HS-5 (cell line): ENCODE data around the gene RDM1.
"Not testable (repeated sequence)": the region's sequence is repeated elsewhere in the genome, so short reads cannot be mapped to it uniquely, and the experiment has no call there.

Source experiments
- DNase-seq: peaks from one replicate; pipeline ENCODE4 v3.0.0-alpha.2; 2012; ENCODE audit warnings: low read depth

RDM1 gene

DNA sequence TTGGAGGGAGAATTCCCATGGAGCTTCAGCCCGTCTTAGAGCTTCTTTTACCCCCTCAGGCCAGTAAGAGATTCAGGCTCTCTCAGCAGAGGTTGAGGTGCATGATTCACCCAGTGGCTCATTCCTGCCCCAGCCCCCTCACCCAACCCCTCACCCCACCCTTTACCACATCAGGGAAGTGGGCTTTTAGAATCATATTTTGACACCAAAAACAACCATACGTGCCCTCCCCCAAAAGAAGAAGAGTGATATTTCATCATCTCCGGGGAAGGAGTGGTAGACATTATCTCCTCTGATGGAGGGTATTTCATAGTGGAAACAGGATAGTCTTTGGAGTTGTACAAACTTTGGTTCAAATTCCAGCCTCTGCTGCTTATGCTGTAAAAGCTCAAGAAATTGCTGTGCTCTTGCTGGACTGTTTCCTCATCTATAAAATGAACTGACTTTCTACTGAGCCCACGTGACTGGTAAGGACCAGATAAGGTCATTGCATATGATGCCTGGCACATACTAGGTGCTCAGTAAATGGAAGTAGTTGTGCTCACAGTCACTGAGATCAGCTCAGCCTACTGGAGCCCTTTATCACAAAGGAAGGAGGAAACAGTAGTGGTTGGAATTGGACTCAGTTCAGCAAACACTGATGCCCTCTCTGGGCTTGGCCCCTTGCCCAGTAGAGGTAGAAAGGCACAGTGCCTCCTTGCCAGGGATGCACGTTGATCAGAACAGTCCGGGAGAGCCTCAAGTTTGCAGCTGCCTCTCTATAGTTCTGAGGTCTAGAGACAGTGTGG is 32.1 kb downstream of the RDM1 start:
- DNase-seq = no peak

GRCh38 chr17:35897772-35898171 is 32.8 kb downstream of the RDM1 start:
- not testable (repeated sequence) for DNase-seq

- no peak for DNase-seq
Observed at GRCh38 chr17:35895636-35896587, 34.7 kb downstream of the RDM1 start.

- no peak for DNase-seq
Observed at GRCh38 chr17:35894206-35894605, 36.4 kb downstream of the RDM1 start.

- no peak for DNase-seq
Observed at GRCh38 chr17:35893751-35894150, 36.8 kb downstream of the RDM1 start.

- DNase-seq = no peak
Observed at GRCh38 chr17:35892091-35893035, 38.2 kb downstream of the RDM1 start.

- DNase-seq = no peak
Observed at GRCh38 chr17:35891269-35891668, 39.3 kb downstream of the RDM1 start.

- no peak for DNase-seq
Observed at GRCh38 chr17:35890774-35891155, 39.8 kb downstream of the RDM1 start.

GRCh38 chr17:35889818-35890773 is 40.5 kb downstream of the RDM1 start:
- no peak for DNase-seq

- DNase-seq = no peak
Observed at GRCh38 chr17:35889241-35889640, 41.3 kb downstream of the RDM1 start.

DNA sequence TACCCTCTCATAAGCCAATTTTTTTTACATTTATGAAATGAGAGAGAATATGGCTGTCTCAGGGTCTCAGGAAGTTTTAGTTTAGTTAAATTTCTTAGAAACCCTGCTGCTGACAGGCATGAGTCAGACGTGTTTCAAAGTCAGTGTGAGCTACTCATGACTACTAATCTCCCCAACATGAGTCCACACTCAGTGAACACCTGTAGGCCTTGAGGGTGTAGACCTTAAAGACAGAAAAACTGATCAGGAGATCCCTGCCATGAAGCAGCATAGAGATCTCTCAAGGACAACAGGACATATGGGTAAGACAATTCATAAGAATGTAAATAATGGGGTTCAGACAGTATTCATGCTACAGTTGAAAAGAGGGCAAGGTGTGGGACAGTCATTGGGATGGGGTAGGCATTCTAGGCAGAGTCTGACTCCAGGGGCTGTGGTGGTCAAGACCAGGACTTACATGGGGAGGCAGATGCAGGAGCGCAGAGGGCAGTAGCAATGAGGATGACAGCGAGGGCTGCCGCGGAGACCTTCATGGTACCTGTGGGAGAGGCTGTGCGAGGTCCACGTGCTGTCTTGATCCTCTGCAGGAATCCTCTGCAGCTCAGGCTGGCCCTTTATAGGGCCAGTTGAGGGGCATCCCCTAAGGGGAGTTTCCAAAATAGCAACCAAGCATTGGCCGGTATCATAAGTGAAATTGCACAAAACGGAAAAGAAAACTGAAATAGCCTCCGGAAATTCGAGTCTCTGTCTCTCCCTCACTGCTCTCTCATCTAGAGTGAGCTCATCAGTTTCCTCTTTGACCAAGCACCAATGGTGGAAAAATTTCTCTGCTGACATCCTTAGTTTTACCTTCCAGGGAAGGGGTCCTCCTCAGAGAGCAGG is 50.6 kb downstream of the RDM1 start, which contains the start of gene CCL5:
CCL5 (minus strand) TSS at position 588 of the 882 bp plus-strand sequence.
- DNase-seq = no peak

GRCh38 chr17:35878361-35878760 is 52.2 kb downstream of the RDM1 start:
- no peak for DNase-seq

DNA sequence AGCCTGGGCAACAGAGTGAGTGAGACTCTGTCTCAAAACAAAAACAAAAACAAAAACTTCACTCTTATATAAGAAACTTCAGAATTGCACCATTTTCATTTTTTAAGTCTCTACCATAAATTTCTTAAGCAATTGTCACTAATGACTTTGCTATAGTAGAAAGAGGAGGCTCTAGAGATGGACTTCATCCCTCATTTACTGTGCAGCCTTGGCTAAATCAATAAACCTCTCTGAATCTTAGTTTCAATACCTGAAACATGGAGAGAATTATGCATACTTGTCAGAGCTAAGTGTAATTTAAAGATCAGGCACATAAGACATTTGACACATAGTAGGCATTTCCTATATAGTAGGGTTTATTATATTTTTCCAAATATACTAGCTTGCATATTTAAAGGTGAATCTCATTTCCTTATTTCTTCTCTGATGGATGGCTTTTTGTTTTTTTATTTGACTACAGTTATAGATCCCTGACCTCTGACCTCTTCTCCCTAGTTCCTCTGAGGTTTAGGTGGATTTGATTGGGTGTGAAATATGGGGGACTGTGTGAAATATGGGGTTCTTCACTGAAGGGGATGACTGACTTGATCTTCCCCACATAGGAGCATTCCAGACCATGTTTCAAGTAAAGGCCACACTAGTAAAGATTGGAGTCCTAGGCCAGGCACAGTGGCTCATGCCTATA is 53.1 kb downstream of the RDM1 start:
- no peak for DNase-seq

- no peak for DNase-seq
Observed at GRCh38 chr17:35876534-35876933, 54.0 kb downstream of the RDM1 start.

GRCh38 chr17:35875800-35876139 is 54.8 kb downstream of the RDM1 start:
- DNase-seq = no peak

DNA sequence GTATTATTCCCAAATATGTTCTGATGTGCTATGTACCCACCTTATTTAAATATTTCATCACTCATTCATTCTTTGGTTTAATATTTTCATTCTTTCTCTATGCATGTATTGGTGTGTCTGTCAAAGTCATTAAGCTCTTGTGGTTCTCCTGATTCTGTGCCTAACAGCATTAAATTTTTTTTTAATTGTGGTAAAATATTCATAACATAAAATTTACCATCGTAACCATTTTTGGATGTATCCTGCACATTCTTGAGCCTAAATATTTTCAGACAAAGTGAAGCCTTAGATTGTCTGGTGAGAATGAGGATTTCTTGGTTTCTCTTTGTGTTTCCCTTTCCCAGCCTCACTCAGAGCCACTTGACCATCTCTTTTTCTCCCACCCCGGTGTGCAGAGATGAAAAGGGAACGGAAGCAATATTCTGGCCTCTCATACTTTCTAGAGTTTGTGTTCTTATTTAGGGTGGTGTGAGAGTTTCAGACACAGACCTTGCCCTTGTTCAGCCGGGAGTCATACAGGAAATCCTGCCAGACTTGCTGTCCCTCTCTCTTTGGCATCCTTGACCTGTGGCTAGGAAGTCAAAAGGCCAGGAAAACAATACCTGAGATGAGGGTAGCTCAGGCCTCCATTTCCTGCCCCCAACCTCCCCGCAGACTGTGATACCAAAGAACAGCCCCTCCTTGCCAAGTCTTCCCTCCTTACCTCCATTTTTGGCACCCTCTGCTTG is 55.3 kb downstream of the RDM1 start:
- DNase-seq = no peak

DNA sequence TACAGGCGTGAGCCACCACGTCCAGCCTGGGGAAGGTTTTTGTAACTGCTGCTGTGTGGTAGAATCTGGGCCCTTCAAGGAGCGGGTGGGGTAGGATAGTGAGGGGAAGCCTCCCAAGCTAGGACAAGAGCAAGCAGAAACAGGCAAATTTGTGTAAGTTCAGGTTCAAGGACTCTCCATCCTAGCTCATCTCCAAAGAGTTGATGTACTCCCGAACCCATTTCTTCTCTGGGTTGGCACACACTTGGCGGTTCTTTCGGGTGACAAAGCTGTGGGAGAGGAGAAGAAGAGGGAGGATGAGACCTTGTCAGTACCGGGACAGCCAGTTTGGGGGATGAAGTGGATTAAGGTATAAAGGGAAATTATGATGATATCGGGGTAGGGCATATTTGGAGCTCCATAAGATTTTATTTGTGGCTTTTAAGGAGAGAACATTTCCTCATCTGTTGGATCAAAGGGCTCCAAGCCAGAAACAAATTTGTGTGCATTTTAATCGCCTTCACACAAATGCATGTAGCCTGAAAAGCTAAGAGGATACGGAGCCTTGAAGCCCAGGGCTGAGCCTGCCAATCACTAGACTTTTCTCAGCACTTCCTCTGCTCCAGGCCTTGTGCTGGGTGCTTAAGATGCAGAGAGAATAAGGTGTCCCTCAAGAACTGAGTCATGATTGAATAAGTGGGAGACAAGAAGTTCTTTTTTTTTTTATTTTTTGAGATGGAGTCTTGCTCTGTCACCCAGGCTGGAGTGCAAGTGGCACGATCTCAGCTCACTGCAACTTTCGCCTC is 58.2 kb downstream of the RDM1 start:
- DNase-seq = no peak
